Endothelial cell of umbilical vein (primary cell): ENCODE measurements around the gene RNASET2. TPM values are rescaled to one million over a fixed set of nuclear protein-coding genes. Genes with fewer than 3 reads are reported as not detected.

Experiments used
- BruUV-seq: library from RNA; stranded (reverse); fragments of 400-500 nt; replicated peaks from 2 replicates; lab custom pipeline; 2021; lab: Mats Ljungman, UMichigan
- CTCF ChIA-PET: fragments of 300-600, 350-600 bp; sonication (Branson Sonifier 250); formaldehyde crosslinking; loops from one replicate; lab custom pipeline; 2021; ENCODE audit warnings: antibody characterized with exemption, inconsistent platforms; lab: Charles Lee
- POLR2A ChIA-PET: fragments of 300-600, 350-600 bp; sonication (Branson Sonifier 250); formaldehyde crosslinking; loops from one replicate; lab custom pipeline; 2021; ENCODE audit warnings: antibody characterized with exemption, inconsistent platforms; lab: Charles Lee
- DNase-seq: peaks from one replicate; pipeline ENCODE4 v3.0.0-alpha.2; 2011; ENCODE audit warnings: low read depth, low spot score
- FAIRE-seq: peaks from 2 replicates; lab custom pipeline; 2011; peaks lifted over from hg19 to GRCh38; lab: Jason Lieb, UNC
- H2AFZ ChIP-seq: 2 replicates; pipeline ENCODE4 v1.6.0; 2012; ENCODE audit warnings: low read depth, low read length, control low read depth, inconsistent platforms
- H3K27ac ChIP-seq: 2 replicates; pipeline ENCODE4 v1.5.1; 2011; ENCODE audit warnings: low read depth, mild to moderate bottlenecking, control low read depth, low read length, moderate library complexity; ENCODE audit not compliant: insufficient read depth
- H3K27me3 ChIP-seq, 2 experiments: 2 replicates each; pipeline versions ENCODE4 v1.6.0 to v1.6.1; 2011; ENCODE audit warnings: low read length in 2 of 2, mixed read lengths in 1 of 2; ENCODE audit not compliant: control insufficient read depth in 2 of 2, insufficient read depth in 2 of 2
- H3K36me3 ChIP-seq, 2 experiments: 2 replicates in 1 of 2; 3 replicates in 1 of 2; pipeline ENCODE4 v1.5.1; 2011; ENCODE audit warnings: low read length in 2 of 2, mild to moderate bottlenecking in 1 of 2, moderate library complexity in 1 of 2; ENCODE audit not compliant: control insufficient read depth in 2 of 2, insufficient read depth in 2 of 2; ENCODE audit errors: extremely low read depth in 1 of 2
- H3K4me1 ChIP-seq: 3 replicates; pipeline ENCODE4 v1.5.1; 2011; ENCODE audit warnings: mild to moderate bottlenecking, low read length; ENCODE audit not compliant: control insufficient read depth, insufficient read depth; ENCODE audit errors: extremely low read depth
- H3K4me2 ChIP-seq: 2 replicates; pipeline ENCODE4 v1.6.1; 2011; ENCODE audit warnings: low read length, control low read depth, mixed read lengths; ENCODE audit not compliant: insufficient read depth
- H3K4me3 ChIP-seq, 3 experiments: fragments of 200-600 bp in 1 of 3; sonication (generic), shearing (Covaris generic) in 1 of 3; replicated peaks in 1 of 3; 2 replicates each; pipeline ENCODE4 v1.5.1; 2011 to 2016; ENCODE audit warnings: control low read depth in 3 of 3, low read length in 3 of 3, mild to moderate bottlenecking in 2 of 3, inconsistent platforms in 1 of 3, low read depth in 1 of 3, moderate library complexity in 1 of 3; ENCODE audit not compliant: insufficient read depth in 1 of 3
- H3K79me2 ChIP-seq: 2 replicates; pipeline ENCODE4 v1.6.0; 2012; ENCODE audit warnings: low read length, inconsistent platforms; ENCODE audit not compliant: control insufficient read depth, insufficient read depth
- H3K9ac ChIP-seq: replicated peaks from 2 replicates; pipeline ENCODE3; 2011; ENCODE audit warnings: low read length, control low read depth; ENCODE audit not compliant: insufficient read depth; ENCODE audit errors: extremely low read depth
- H3K9me1 ChIP-seq: replicated peaks from 3 replicates; pipeline ENCODE4 v1.6.0; 2011; ENCODE audit warnings: mild to moderate bottlenecking, low read length; ENCODE audit not compliant: control insufficient read depth, insufficient read depth; ENCODE audit errors: extremely low read depth
- H3K9me3 ChIP-seq: replicated peaks from 2 replicates; pipeline ENCODE4 v1.5.1; 2012; ENCODE audit warnings: low read length, inconsistent platforms; ENCODE audit not compliant: control insufficient read depth, insufficient read depth
- H4K20me1 ChIP-seq: replicated peaks from 2 replicates; pipeline ENCODE3; 2011; ENCODE audit warnings: mild to moderate bottlenecking, low read length; ENCODE audit not compliant: control insufficient read depth, insufficient read depth; ENCODE audit errors: extremely low read depth
- EZH2 ChIP-seq: IDR thresholded peaks from 2 replicates; pipeline ENCODE4 v1.6.1; 2012; ENCODE audit warnings: borderline replicate concordance, low read depth, mild to moderate bottlenecking, moderate library complexity, low read length, inconsistent platforms; ENCODE audit not compliant: severe bottlenecking
- FOS ChIP-seq: IDR thresholded peaks from 2 replicates; pipeline ENCODE4 v1.6.1; 2011; ENCODE audit warnings: mild to moderate bottlenecking, low read length, moderate library complexity, borderline replicate concordance; ENCODE audit not compliant: insufficient read depth
- GATA2 ChIP-seq: IDR thresholded peaks from 2 replicates; pipeline ENCODE4 v1.7.0; 2011; ENCODE audit warnings: low read depth, mild to moderate bottlenecking, moderate library complexity, mixed read lengths, low read length; ENCODE audit not compliant: insufficient read length, insufficient read depth
- JUN ChIP-seq: IDR thresholded peaks from 2 replicates; pipeline ENCODE4 v1.6.1; 2011; ENCODE audit warnings: borderline replicate concordance, low read depth; ENCODE audit not compliant: insufficient read length, insufficient read depth
- MYC ChIP-seq: IDR thresholded peaks from one replicate; pipeline ENCODE4 v1.6.1; 2011; ENCODE audit warnings: mild to moderate bottlenecking, low read depth, low read length
- POLR2A ChIP-seq: IDR thresholded peaks from 2 replicates; pipeline ENCODE4 v1.6.1; 2012; ENCODE audit warnings: low read depth, mild to moderate bottlenecking, control low read depth, low read length
- POLR2AphosphoS5 ChIP-seq: IDR thresholded peaks from 2 replicates; pipeline ENCODE4 v1.6.1; 2012; ENCODE audit warnings: low read depth, mild to moderate bottlenecking, control low read depth, low read length, moderate library complexity; ENCODE audit not compliant: insufficient read depth
- dilution Hi-C: fragments of 300-500 bp; cut with MboI; formaldehyde crosslinking; loops from one replicate; pipeline ENCODE4 v1.15.0; 2019; ENCODE audit warnings: low sequenced_read_pairs; ENCODE audit not compliant: extremely low pct_ligation_motif_present
- intact Hi-C: fragments of 100-400 bp; cut with micrococcal nuclease; formaldehyde crosslinking; loops from one replicate; pipeline ENCODE4 v1.10.0; 2022
- polyA plus RNA-seq, 4 experiments: library from polyadenylated mRNA; depleted of rRNA in 3 of 4; stranded (reverse) in 3 of 4; unstranded in 1 of 4; fragments of >200 nt; gene quantifications; 2 replicates each; pipeline versions ENCODE4 v1.2.1 to v1.2.3, GENCODE V29; 2011 to 2012; ENCODE audit warnings: missing spikeins in 1 of 4
- total RNA-seq: library from RNA; stranded (reverse); gene quantifications from 2 replicates; pipeline ENCODE4 v1.2.3, GENCODE V29; 2021
- TF ChIP-seq, protein P1 (sequence below): IDR thresholded peaks from 2 replicates; pipeline ENCODE4 v1.6.1; 2011; ENCODE audit not compliant: insufficient read depth, insufficient read length
- TF ChIP-seq, protein P2 (sequence below), 2 donors: IDR thresholded peaks; 1 replicate in 1 of 2; 2 replicates in 1 of 2; pipeline ENCODE4 v1.5.1; 2011; ENCODE audit warnings: low read length in 2 of 2, mild to moderate bottlenecking in 2 of 2, moderate library complexity in 2 of 2, control low read depth in 1 of 2, inconsistent platforms in 1 of 2, low read depth in 1 of 2; ENCODE audit not compliant: insufficient read depth in 1 of 2; ENCODE audit errors: extremely low read depth in 1 of 2

Gene RNASET2
- total and polyA plus RNA-seq, 2 donors (not counting 3 experiments of a cell fraction or from before 2014, with no cell fraction given), result 10.7 to 11.4 TPM

DNA sequence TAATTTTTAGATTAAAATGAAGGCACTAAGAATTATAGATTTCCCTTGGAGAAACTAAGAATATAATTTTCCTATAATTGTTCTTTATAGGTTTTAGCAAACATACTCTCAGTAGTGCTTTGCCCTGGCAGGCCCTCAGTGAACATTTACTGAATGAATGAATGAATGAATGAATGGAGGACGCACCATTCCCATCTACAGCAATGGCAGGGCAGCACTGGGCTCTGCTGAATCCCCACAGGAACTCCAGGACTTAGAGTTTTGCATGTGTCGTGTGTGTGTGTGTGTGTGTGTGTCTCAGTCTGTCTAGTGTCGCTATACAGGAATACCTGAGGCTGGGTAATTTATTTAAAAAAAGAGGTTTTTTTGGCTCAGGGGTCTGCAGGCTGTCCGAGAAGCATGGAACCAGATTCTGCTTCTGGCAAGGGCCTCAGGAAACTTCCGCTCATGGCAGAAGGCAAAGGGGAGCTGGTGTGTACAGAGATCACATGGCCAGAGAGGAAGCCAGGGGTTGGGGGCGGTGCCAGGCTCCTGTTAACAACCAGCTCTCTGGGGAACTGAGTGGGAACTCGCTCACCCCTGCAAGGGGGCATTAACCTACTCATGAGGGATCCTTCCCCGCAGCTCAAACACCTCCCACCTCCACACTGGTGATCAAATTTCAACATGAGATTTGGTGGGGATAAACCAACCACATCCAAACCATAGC lies 20.1 kb downstream of the RNASET2 start:
- no peaks in the 10 kb centered on the region for H4K20me1 ChIP-seq
- no peaks in the 10 kb centered on the region for H3K36me3 ChIP-seq
- dilution Hi-C loops, result no loop called here
- CTCF ChIA-PET, result interaction anchor here (1.0 to 2.1 kb wide), 2 partner anchors 15 to 166 kb away, joined by 3 to 7 read pairs; no protein-coding TSS in a partner anchor
- no peak overlapping the region for H2AFZ ChIP-seq
- no peak overlapping the region for H3K4me2 ChIP-seq
- H3K4me1 ChIP-seq, result no peaks in the 10 kb centered on the region
- POLR2A ChIA-PET, result no interaction called here
- no peaks in the 10 kb centered on the region for H3K9me1 ChIP-seq
- H3K4me3 ChIP-seq, result no peak overlapping the region
- no peak for DNase-seq
- no peaks in the 10 kb centered on the region for H3K9me3 ChIP-seq
- TF ChIP-seq, protein P1, sequence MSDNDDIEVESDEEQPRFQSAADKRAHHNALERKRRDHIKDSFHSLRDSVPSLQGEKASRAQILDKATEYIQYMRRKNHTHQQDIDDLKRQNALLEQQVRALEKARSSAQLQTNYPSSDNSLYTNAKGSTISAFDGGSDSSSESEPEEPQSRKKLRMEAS, result no peak
- TF ChIP-seq, protein P2, sequence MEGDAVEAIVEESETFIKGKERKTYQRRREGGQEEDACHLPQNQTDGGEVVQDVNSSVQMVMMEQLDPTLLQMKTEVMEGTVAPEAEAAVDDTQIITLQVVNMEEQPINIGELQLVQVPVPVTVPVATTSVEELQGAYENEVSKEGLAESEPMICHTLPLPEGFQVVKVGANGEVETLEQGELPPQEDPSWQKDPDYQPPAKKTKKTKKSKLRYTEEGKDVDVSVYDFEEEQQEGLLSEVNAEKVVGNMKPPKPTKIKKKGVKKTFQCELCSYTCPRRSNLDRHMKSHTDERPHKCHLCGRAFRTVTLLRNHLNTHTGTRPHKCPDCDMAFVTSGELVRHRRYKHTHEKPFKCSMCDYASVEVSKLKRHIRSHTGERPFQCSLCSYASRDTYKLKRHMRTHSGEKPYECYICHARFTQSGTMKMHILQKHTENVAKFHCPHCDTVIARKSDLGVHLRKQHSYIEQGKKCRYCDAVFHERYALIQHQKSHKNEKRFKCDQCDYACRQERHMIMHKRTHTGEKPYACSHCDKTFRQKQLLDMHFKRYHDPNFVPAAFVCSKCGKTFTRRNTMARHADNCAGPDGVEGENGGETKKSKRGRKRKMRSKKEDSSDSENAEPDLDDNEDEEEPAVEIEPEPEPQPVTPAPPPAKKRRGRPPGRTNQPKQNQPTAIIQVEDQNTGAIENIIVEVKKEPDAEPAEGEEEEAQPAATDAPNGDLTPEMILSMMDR (IDR thresholded peaks at IDR 0.05; ENCODE audit: extremely low read depth in 1 of 2, insufficient read depth in 1 of 2, low read depth in 1 of 2, low read length in 2 of 2), result no peak
- no peak for TF ChIP-seq GATA2
- TF ChIP-seq JUN, result no peak
- no peak for TF ChIP-seq POLR2AphosphoS5
- no peak for TF ChIP-seq EZH2
- TF ChIP-seq MYC, result no peak
- no peak for TF ChIP-seq POLR2A
- TF ChIP-seq FOS, result no peak
- no peaks in the 10 kb centered on the region for H3K27me3 ChIP-seq
- intact Hi-C loops, result no loop called here
- H3K79me2 ChIP-seq, result no peaks in the 10 kb centered on the region
- no peak overlapping the region for H3K9ac ChIP-seq
- BruUV-seq, result no TSS peak
- no peak for FAIRE-seq
- no peak overlapping the region for H3K27ac ChIP-seq
